ENCODE data around the gene ZBTB16. TPM values are rescaled to one million over a fixed set of nuclear protein-coding genes. Genes with fewer than 3 reads are reported as not detected.

Gene ZBTB16
- total and polyA plus RNA-seq, 8 donors = 3.4 to 55.6 (median 9.5) TPM

- intact Hi-C loops (cut with DNase I) = no loop called here
- H3K4me1 ChIP-seq = peaks cover 39 to 81% of the 10 kb centered on the region in 2 donors
- DNase-seq = no peak
- no peak for ATAC-seq
- no peak overlapping the region for H3K4me3 ChIP-seq
- H3K27ac ChIP-seq = peak overlapping the region in 1 of 2 donors; percentile 80
- no peak for TF ChIP-seq CTCF (IDR thresholded peaks at IDR 0.05)
- H3K9me3 ChIP-seq = no peaks in the 10 kb centered on the region
- no peaks in the 10 kb centered on the region for H3K27me3 ChIP-seq
- H3K36me3 ChIP-seq = peaks cover 0 to 19% of the 10 kb centered on the region in 2 donors
Measured at GRCh38 chr11:114182471-114183043, 123.0 kb downstream of the ZBTB16 start.

DNA sequence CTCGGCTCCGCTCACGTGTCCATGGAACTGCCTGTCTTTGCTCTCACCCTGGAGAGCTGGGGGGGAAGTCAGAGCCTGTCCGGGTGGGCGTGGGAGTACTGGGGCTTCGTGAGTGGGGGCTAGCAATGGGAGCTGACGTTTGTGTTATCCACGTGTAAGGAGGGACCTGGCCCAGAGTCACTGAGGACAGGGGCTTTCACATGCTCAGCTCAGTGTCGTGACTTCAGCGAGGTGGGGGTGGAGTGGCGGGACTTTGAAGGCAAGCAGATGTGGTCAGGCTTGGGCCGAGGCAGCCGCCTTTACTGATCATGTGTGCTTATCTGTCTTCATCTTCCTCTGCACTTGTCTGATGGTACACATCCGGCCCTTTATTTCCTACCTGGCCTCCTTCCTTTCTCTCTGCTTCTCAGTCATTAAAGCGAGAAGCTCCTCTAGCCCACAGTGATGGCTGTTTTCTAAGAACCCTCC, 123.6 kb downstream of the ZBTB16 start:
- H3K9me3 ChIP-seq = no peaks in the 10 kb centered on the region
- H3K36me3 ChIP-seq = peaks cover 0 to 24% of the 10 kb centered on the region in 2 donors
- no peak for TF ChIP-seq CTCF (IDR thresholded peaks at IDR 0.05)
- peaks cover 33 to 76% of the 10 kb centered on the region in 2 donors for H3K4me1 ChIP-seq
- intact Hi-C loops (cut with DNase I) = no loop called here
- DNase-seq = no peak
- H3K27ac ChIP-seq = peak overlapping the region in 1 of 2 donors; percentile 50
- no peaks in the 10 kb centered on the region for H3K27me3 ChIP-seq
- H3K4me3 ChIP-seq = no peak overlapping the region
- no peak for ATAC-seq

GRCh38 chr11:114185436-114185835, 125.9 kb downstream of the ZBTB16 start:
- no peak for TF ChIP-seq CTCF (IDR thresholded peaks at IDR 0.05)
- no peak overlapping the region for H3K4me3 ChIP-seq
- no peaks in the 10 kb centered on the region for H3K27me3 ChIP-seq
- H3K27ac ChIP-seq = no peak overlapping the region
- DNase-seq (no peak), ATAC-seq (no peak)
- peaks cover 14 to 52% of the 10 kb centered on the region in 2 donors for H3K4me1 ChIP-seq
- peaks cover 0 to 43% of the 10 kb centered on the region in 2 donors for H3K36me3 ChIP-seq
- intact Hi-C loops (cut with DNase I) = no loop called here
- no peaks in the 10 kb centered on the region for H3K9me3 ChIP-seq

DNA sequence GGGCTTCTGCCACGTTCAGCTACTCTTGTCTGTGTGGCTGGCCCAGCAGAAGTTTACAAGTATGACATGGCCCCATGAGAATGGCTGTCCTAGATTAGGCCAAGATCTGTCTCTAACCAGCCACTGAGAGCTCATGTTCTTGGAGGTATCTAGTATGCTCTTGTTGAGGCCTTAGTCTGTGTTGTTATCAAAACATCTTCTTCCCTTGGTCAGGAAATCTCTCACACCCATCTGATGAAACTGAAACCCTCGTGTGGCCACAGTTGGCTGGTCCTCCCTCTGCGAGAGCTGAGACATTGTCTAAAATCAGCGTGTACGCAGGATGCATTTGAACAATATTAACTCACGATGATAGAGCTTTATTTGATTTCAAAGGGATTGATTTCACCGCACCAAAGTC, 127.7 kb downstream of the ZBTB16 start:
- intact Hi-C loops (cut with DNase I) = no loop called here
- peaks cover 0 to 57% of the 10 kb centered on the region in 2 donors for H3K36me3 ChIP-seq

More for the DNA sequence above, 127.7 kb downstream of the ZBTB16 start:
- Histone ChIP-seq H3K27ac (peak overlapping the region in 1 of 2 donors; percentile 37), H3K4me3 (no peak overlapping the region), H3K9me3 (no peaks in the 10 kb centered on the region), H3K27me3 (no peaks in the 10 kb centered on the region), H3K4me1 (peaks cover 8 to 35% of the 10 kb centered on the region in 2 donors)
- TF ChIP-seq CTCF (IDR thresholded peaks at IDR 0.05) = no peak
- DNase-seq (no peak), ATAC-seq (no peak)

Measured in left lung (tissue), 10 donors.